Panc1 (cell line): ENCODE results near the gene HPCAL4.

Source experiments
- POLR2AphosphoS5 ChIP-seq: IDR thresholded peaks from 2 replicates; pipeline ENCODE4 v1.6.1; 2012; ENCODE audit warnings: mild to moderate bottlenecking, low read depth, low read length, moderate library complexity
- TCF7L2 ChIP-seq: IDR thresholded peaks from 2 replicates; pipeline ENCODE4 v1.6.1; 2011; ENCODE audit warnings: mild to moderate bottlenecking, low read depth, low read length, inconsistent platforms
- TF ChIP-seq, protein P1 (sequence below): fragments of 450-650 bp; IDR thresholded peaks from 2 replicates; pipeline ENCODE4 v1.5.1; 2017; ENCODE audit warnings: mild to moderate bottlenecking
- TF ChIP-seq, protein P2 (sequence below), 2 experiments: IDR thresholded peaks; 2 replicates each; pipeline ENCODE4 v1.6.1; 2011 to 2012; ENCODE audit warnings: low read depth in 2 of 2, control low read depth in 1 of 2, low read length in 1 of 2, mild to moderate bottlenecking in 1 of 2, moderate library complexity in 1 of 2; ENCODE audit not compliant: insufficient read depth in 1 of 2

GRCh38 chr1:39673215-39673614 lies 18.0 kb downstream of the HPCAL4 start:
- TF ChIP-seq, protein P1, sequence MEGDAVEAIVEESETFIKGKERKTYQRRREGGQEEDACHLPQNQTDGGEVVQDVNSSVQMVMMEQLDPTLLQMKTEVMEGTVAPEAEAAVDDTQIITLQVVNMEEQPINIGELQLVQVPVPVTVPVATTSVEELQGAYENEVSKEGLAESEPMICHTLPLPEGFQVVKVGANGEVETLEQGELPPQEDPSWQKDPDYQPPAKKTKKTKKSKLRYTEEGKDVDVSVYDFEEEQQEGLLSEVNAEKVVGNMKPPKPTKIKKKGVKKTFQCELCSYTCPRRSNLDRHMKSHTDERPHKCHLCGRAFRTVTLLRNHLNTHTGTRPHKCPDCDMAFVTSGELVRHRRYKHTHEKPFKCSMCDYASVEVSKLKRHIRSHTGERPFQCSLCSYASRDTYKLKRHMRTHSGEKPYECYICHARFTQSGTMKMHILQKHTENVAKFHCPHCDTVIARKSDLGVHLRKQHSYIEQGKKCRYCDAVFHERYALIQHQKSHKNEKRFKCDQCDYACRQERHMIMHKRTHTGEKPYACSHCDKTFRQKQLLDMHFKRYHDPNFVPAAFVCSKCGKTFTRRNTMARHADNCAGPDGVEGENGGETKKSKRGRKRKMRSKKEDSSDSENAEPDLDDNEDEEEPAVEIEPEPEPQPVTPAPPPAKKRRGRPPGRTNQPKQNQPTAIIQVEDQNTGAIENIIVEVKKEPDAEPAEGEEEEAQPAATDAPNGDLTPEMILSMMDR, result no peak
- TF ChIP-seq, protein P2, sequence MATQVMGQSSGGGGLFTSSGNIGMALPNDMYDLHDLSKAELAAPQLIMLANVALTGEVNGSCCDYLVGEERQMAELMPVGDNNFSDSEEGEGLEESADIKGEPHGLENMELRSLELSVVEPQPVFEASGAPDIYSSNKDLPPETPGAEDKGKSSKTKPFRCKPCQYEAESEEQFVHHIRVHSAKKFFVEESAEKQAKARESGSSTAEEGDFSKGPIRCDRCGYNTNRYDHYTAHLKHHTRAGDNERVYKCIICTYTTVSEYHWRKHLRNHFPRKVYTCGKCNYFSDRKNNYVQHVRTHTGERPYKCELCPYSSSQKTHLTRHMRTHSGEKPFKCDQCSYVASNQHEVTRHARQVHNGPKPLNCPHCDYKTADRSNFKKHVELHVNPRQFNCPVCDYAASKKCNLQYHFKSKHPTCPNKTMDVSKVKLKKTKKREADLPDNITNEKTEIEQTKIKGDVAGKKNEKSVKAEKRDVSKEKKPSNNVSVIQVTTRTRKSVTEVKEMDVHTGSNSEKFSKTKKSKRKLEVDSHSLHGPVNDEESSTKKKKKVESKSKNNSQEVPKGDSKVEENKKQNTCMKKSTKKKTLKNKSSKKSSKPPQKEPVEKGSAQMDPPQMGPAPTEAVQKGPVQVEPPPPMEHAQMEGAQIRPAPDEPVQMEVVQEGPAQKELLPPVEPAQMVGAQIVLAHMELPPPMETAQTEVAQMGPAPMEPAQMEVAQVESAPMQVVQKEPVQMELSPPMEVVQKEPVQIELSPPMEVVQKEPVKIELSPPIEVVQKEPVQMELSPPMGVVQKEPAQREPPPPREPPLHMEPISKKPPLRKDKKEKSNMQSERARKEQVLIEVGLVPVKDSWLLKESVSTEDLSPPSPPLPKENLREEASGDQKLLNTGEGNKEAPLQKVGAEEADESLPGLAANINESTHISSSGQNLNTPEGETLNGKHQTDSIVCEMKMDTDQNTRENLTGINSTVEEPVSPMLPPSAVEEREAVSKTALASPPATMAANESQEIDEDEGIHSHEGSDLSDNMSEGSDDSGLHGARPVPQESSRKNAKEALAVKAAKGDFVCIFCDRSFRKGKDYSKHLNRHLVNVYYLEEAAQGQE (IDR thresholded peaks at IDR 0.05; ENCODE audit: insufficient read depth in 1 of 2, low read depth in 2 of 2, low read length in 1 of 2), result no peak
- TF ChIP-seq TCF7L2 (no peak), POLR2AphosphoS5 (no peak)
